DMS153 treated with DMSO at 0.1 percent for 48 hours (cell line): ENCODE measurements around the gene NEU2.
"Not testable (repeated sequence)": the region's sequence is repeated elsewhere in the genome, so short reads cannot be mapped to it uniquely, and the experiment has no call there.

Experiments
- DNase-seq: peaks from one replicate; lab custom pipeline; 2025; ENCODE audit not compliant: unreplicated experiment; lab: John Stamatoyannopoulos, UW

NEU2 gene

GRCh38 chr2:233053928-233054784, 21.7 kb downstream of the NEU2 start:
- peak; percentile 14 for DNase-seq

GRCh38 chr2:233055362-233055761, 22.9 kb downstream of the NEU2 start:
- no peak for DNase-seq

GRCh38 chr2:233056961-233057605, 24.6 kb downstream of the NEU2 start:
- DNase-seq: no peak

- no peak for DNase-seq
These were observed 26.5 kb downstream of the NEU2 start for GRCh38 chr2:233058717-233059546.

GRCh38 chr2:233059547-233059796, 27.0 kb downstream of the NEU2 start:
- DNase-seq: no peak

- peak; percentile 18 for DNase-seq
These were observed 27.5 kb downstream of the NEU2 start, which contains the start of gene INPP5D for GRCh38 chr2:233059797-233060500. INPP5D (plus strand) TSS chr2:233060342; CDS start chr2:233060479, 137 bp downstream.

GRCh38 chr2:233060501-233060979, 28.1 kb downstream of the NEU2 start:
- peak; percentile 18 for DNase-seq

- no peak for DNase-seq
These were observed 28.6 kb downstream of the NEU2 start for GRCh38 chr2:233060980-233061590.

GRCh38 chr2:233061591-233062450, 29.3 kb downstream of the NEU2 start:
- no peak for DNase-seq

- no peak for DNase-seq
These were observed 30.0 kb downstream of the NEU2 start for GRCh38 chr2:233062451-233062850.

GRCh38 chr2:233062946-233063268, 30.4 kb downstream of the NEU2 start:
- no peak for DNase-seq

GRCh38 chr2:233063269-233063975, 30.9 kb downstream of the NEU2 start:
- no peak for DNase-seq

GRCh38 chr2:233063976-233064411, 31.5 kb downstream of the NEU2 start:
- no peak for DNase-seq

- no peak for DNase-seq
These were observed 32.2 kb downstream of the NEU2 start for GRCh38 chr2:233064530-233065199.

GRCh38 chr2:233065200-233065589, 32.7 kb downstream of the NEU2 start:
- not testable (repeated sequence) for DNase-seq

GRCh38 chr2:233065954-233066470, 33.5 kb downstream of the NEU2 start:
- DNase-seq: no peak

- no peak for DNase-seq
These were observed 36.4 kb downstream of the NEU2 start for GRCh38 chr2:233068762-233069418.

- DNase-seq: no peak
These were observed 40.4 kb downstream of the NEU2 start for GRCh38 chr2:233072838-233073237.
